Stomach (tissue), 9 donors: ENCODE data around the gene MAPK13. TPM values are rescaled to one million over a fixed set of nuclear protein-coding genes. Genes with fewer than 3 reads are reported as not detected.

Source experiments
- DNase-seq, 2 donors: peaks; one replicate each; pipeline versions ENCODE4 v3.0.0 to v3.0.0-alpha.2; 2013 to 2019
- H3K27ac ChIP-seq, 5 donors: fragments of 200-600 bp in 4 of 5; sonication (generic) in 4 of 5; one replicate each; pipeline ENCODE4 v1.5.1; 2013 to 2019; ENCODE audit warnings: mild to moderate bottlenecking in 1 of 5, moderate library complexity in 1 of 5
- H3K27me3 ChIP-seq, 3 donors: fragments of 200-600 bp; sonication (generic); one replicate each; pipeline ENCODE4 v1.5.1; 2017 to 2019; ENCODE audit warnings: mixed run types in 1 of 3
- H3K36me3 ChIP-seq, 4 donors: fragments of 200-600 bp; sonication (generic); 1 replicate in 3 of 4; 2 replicates in 1 of 4; pipeline ENCODE4 v1.5.1; 2016 to 2019
- H3K4me1 ChIP-seq, 4 donors: fragments of 200-600 bp; sonication (generic); one replicate each; pipeline ENCODE4 v1.5.1; 2016 to 2019
- H3K4me3 ChIP-seq, 4 donors: fragments of 200-600 bp; sonication (generic) in 3 of 4; one replicate each; pipeline ENCODE4 v1.5.1; 2016 to 2019; ENCODE audit warnings: mild to moderate bottlenecking in 1 of 4
- H3K9me3 ChIP-seq, 4 donors: fragments of 200-600 bp; sonication (generic); one replicate each; pipeline ENCODE4 v1.5.1; 2016 to 2019
- CTCF ChIP-seq, 7 experiments: fragments of 450-650 bp in 4 of 7; fragments of 200-600 bp in 3 of 7; sonication (generic) in 3 of 7; IDR thresholded peaks; one replicate each; pipeline ENCODE4 v1.5.1; 2016 to 2019; ENCODE audit warnings: antibody characterized with exemption in 7 of 7, control low read depth in 2 of 7, mild to moderate bottlenecking in 1 of 7
- EP300 ChIP-seq: sonication (generic); formaldehyde crosslinking; IDR thresholded peaks from one replicate; pipeline ENCODE4 v1.6.1; 2017; ENCODE audit warnings: antibody characterized with exemption
- POLR2A ChIP-seq, 4 donors: fragments of 450-650 bp; IDR thresholded peaks; one replicate each; pipeline ENCODE4 v1.6.1; 2016; ENCODE audit warnings: antibody characterized with exemption in 4 of 4, control low read depth in 2 of 4, mild to moderate bottlenecking in 1 of 4, moderate library complexity in 1 of 4
- POLR2AphosphoS5 ChIP-seq, 3 donors: sonication (generic); formaldehyde crosslinking; IDR thresholded peaks; one replicate each; pipeline ENCODE4 v1.6.1; 2016; ENCODE audit warnings: antibody characterized with exemption in 3 of 3
- WGBS, 5 donors: extraction: QIAGEN DNeasy Blood & Tissue Kit in 3 of 5; methylation state at CpG; one replicate each; pipeline versions ENCODE4 v1.1.5 to v1.1.7; 2013 to 2018; 5-methylcytosine and 5-hydroxymethylcytosine counted together
- intact Hi-C: fragments of 100-400 bp; cut with DNase I; formaldehyde crosslinking; loops from one replicate; pipeline ENCODE4 v1.15.1; 2023; ENCODE audit warnings: low total_unique reads
- polyA plus RNA-seq, 3 donors: library from polyadenylated mRNA; stranded (reverse); fragments of 200-250 nt; gene quantifications; one replicate each; pipeline ENCODE4 v1.2.3, GENCODE V29; 2013
- total RNA-seq, 5 donors: library from RNA; depleted of rRNA; stranded (reverse); fragments of >200 nt; gene quantifications; one replicate each; pipeline versions ENCODE4 v1.1.0 to v1.2.3, GENCODE V29; 2014 to 2016
- donor health status: healthy with polysubstance abuse.
- donor health status: Bipolar disorder and iron deficiency.
- donor health status: healthy.

MAPK13 gene
- total and polyA plus RNA-seq, 8 donors, result 19.8 to 95.9 (median 34.5) TPM

- TF ChIP-seq POLR2AphosphoS5 (IDR thresholded peaks at IDR 0.05) (no peak), EP300 (no peak), POLR2A (IDR thresholded peaks at IDR 0.05) (no peak), CTCF (IDR thresholded peaks at IDR 0.05) (no peak)
- Histone ChIP-seq H3K4me1 (no peaks in the 10 kb centered on the region), H3K4me3 (no peak overlapping the region), H3K36me3 (no peaks in the 10 kb centered on the region), H3K9me3 (no peaks in the 10 kb centered on the region), H3K27me3 (no peaks in the 10 kb centered on the region), H3K27ac (no peak overlapping the region)
- intact Hi-C loops, result loop anchor here (10.0 kb wide), 1 partner anchor 163 kb away; the partner anchor contains the start of genes MAPK14 and SLC26A8
- WGBS, 5 donors, result 70 to 95% (median 87%) methylated on average over 2 of the region's 2 CpGs
- DNase-seq, result no peak
Measured at GRCh38 chr6:36187446-36187845, 57.1 kb downstream of the MAPK13 start.

Other genes starting within 250 kb of the MAPK13 start
- gene SRPK1, start 209.4 kb upstream of the MAPK13 start, total RNA-seq, result 100 to 1,000 TPM in 2 of 5 donors, 10 to 100 TPM in 3; 17.0 to 204 (median 92.3) TPM
- 10 to 100 TPM; 10.7 to 20.5 (median 13.9) TPM for gene SRPK1, start 209.4 kb upstream of the MAPK13 start, polyA plus RNA-seq
- gene SLC26A8, start 105.9 kb upstream of the MAPK13 start, total RNA-seq, result under 1 TPM in 2 of 5 donors, not detected in 3; 0.14 to 0.58 TPM
- under 1 TPM in 2 of 3 donors, not detected in 1; 0.12 to 0.15 TPM for gene SLC26A8, start 105.9 kb upstream of the MAPK13 start, polyA plus RNA-seq
- 100 to 1,000 TPM in 2 of 5 donors, 10 to 100 TPM in 3; 35.6 to 297 (median 57.2) TPM for gene MAPK14, start 102.7 kb upstream of the MAPK13 start, total RNA-seq
- 10 to 100 TPM; 12.3 to 26.1 (median 13.9) TPM for gene MAPK14, start 102.7 kb upstream of the MAPK13 start, polyA plus RNA-seq
- gene BRPF3, start 66.2 kb downstream of the MAPK13 start, total RNA-seq, result 100 to 1,000 TPM in 1 of 5 donors, 10 to 100 TPM in 4; 19.5 to 343 (median 59.7) TPM
- 10 to 100 TPM in 2 of 3 donors, 1 to 10 TPM in 1; 7.0 to 17.6 (median 12.7) TPM for gene BRPF3, start 66.2 kb downstream of the MAPK13 start, polyA plus RNA-seq
- gene PNPLA1, start 139.5 kb downstream of the MAPK13 start, total RNA-seq, result under 1 TPM in 1 of 5 donors, not detected in 4; 0.58 TPM
- 1 to 10 TPM in 1 of 3 donors, under 1 TPM in 2; 0.38 to 2.2 (median 0.61) TPM for gene PNPLA1, start 139.5 kb downstream of the MAPK13 start, polyA plus RNA-seq
- 10 to 100 TPM in 1 of 5 donors, 1 to 10 TPM in 4; 3.5 to 14.8 (median 5.7) TPM for gene BNIP5, start 206.4 kb downstream of the MAPK13 start, total RNA-seq
- gene BNIP5, start 206.4 kb downstream of the MAPK13 start, polyA plus RNA-seq, result 1 to 10 TPM; 2.4 to 3.8 (median 3.8) TPM